ENCODE results near the gene SPECC1L. TPM values are rescaled to one million over a fixed set of nuclear protein-coding genes. Genes with fewer than 3 reads are reported as not detected.

SPECC1L gene
- total RNA-seq, 1 experiment from 2014 or later: 40.8 TPM

DNA sequence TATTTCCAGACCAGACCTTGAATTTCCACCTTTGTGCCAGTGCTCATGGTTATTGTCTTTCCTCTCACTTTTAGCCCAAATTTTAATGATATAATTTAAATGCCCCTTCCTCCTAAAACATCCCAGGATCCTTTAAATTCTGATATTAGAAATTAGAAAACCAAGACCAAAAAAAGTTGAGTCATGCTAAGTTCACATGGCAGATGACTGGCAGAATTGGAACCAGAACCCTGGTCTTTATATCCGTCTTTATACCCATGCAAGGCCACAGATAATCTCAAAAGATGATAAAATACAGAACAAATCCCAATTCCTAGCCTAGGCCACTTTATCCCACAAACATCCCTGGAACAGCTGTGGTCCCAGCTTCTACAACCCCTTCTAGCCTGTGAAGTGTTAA lies 183.2 kb downstream of the SPECC1L start:
- no peak for DNase-seq (ENCODE audit: low read depth, low spot score)
- ChIA-PET RAD21 (ENCODE audit: low non-redundant PET in 1 of 2, low total read pairs in 2 of 2, uncharacterized antibody in 2 of 2, unreplicated experiment in 2 of 2) (no interaction called here), CTCF (no interaction called here), POLR2A (no interaction called here)
- no peak overlapping the region for H3K27ac ChIP-seq (ENCODE audit: low read depth, low read length)
- H3K36me3 ChIP-seq (ENCODE audit: control insufficient read depth in 1 of 2, insufficient read depth in 2 of 2, low read length in 2 of 2): no peaks in the 10 kb centered on the region
- H2AFZ ChIP-seq (ENCODE audit: low read depth, low read length, poor library complexity, severe bottlenecking): no peak overlapping the region
- no peak overlapping the region for H3K4me3 ChIP-seq (replicated peaks in 1 of 2; ENCODE audit: low read depth in 1 of 2, low read length in 2 of 2)
- H3K79me2 ChIP-seq (ENCODE audit: insufficient read depth, low read length): no peaks in the 10 kb centered on the region
- no peak for TF ChIP-seq ZFX (IDR thresholded peaks at IDR 0.05)
- TF ChIP-seq CBX3 (IDR thresholded peaks at IDR 0.05; ENCODE audit: low read depth): no peak
- TF ChIP-seq FOSL1 (IDR thresholded peaks at IDR 0.05; ENCODE audit: low read depth): no peak
- no peak for TF ChIP-seq CTCF (IDR thresholded peaks at IDR 0.05 in 2 of 3, conservative IDR thresholded peaks at IDR 0.05 in 1 of 3; ENCODE audit: borderline replicate concordance in 1 of 3, insufficient read depth in 1 of 3, low read depth in 2 of 3, low read length in 2 of 3)
- no peak for TF ChIP-seq REST (IDR thresholded peaks at IDR 0.05; ENCODE audit: low read depth)
- TF ChIP-seq EZH2phosphoT487 (IDR thresholded peaks at IDR 0.05; ENCODE audit: borderline replicate concordance): no peak
- TF ChIP-seq JUND (IDR thresholded peaks at IDR 0.05): no peak
- TF ChIP-seq, protein P1, sequence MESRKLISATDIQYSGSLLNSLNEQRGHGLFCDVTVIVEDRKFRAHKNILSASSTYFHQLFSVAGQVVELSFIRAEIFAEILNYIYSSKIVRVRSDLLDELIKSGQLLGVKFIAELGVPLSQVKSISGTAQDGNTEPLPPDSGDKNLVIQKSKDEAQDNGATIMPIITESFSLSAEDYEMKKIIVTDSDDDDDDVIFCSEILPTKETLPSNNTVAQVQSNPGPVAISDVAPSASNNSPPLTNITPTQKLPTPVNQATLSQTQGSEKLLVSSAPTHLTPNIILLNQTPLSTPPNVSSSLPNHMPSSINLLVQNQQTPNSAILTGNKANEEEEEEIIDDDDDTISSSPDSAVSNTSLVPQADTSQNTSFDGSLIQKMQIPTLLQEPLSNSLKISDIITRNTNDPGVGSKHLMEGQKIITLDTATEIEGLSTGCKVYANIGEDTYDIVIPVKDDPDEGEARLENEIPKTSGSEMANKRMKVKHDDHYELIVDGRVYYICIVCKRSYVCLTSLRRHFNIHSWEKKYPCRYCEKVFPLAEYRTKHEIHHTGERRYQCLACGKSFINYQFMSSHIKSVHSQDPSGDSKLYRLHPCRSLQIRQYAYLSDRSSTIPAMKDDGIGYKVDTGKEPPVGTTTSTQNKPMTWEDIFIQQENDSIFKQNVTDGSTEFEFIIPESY (IDR thresholded peaks at IDR 0.05; ENCODE audit: extremely low read depth, insufficient replicate concordance, low read length): no peak
- TF ChIP-seq CEBPB (IDR thresholded peaks at IDR 0.05; ENCODE audit: low read depth): no peak
- no peak overlapping the region for H3K9ac ChIP-seq (ENCODE audit: low read length)
- H3K4me2 ChIP-seq (ENCODE audit: low read length): no peak overlapping the region
- peaks cover 0 to 4% of the 10 kb centered on the region in 2 experiments; a peak in 2 of 4 replicates for H3K9me3 ChIP-seq (ENCODE audit: control insufficient read depth in 1 of 2, insufficient read depth in 1 of 2, low read depth in 1 of 2, low read length in 2 of 2)
- no TSS peak for BruUV-seq (replicated peaks)
- ATAC-seq: no peak
- intact Hi-C loops (cut with micrococcal nuclease): no loop called here
- no peaks in the 10 kb centered on the region for H3K27me3 ChIP-seq (ENCODE audit: insufficient read depth, low read length)
- no peaks in the 10 kb centered on the region for H3K9me2 ChIP-seq (ENCODE audit: insufficient read depth)
- no peaks in the 10 kb centered on the region for H4K20me1 ChIP-seq (ENCODE audit: insufficient read depth)
- no peaks in the 10 kb centered on the region for H3K4me1 ChIP-seq (ENCODE audit: control insufficient read depth in 1 of 2, insufficient read depth in 2 of 2, low read length in 2 of 2)
